NCI-H2081 (cell line): ENCODE results near the gene ATPAF1.

Experiments used
- DNase-seq, 2 experiments: peaks; one replicate each; lab custom pipeline; 2025; lab: John Stamatoyannopoulos, UW

ATPAF1 gene

DNA sequence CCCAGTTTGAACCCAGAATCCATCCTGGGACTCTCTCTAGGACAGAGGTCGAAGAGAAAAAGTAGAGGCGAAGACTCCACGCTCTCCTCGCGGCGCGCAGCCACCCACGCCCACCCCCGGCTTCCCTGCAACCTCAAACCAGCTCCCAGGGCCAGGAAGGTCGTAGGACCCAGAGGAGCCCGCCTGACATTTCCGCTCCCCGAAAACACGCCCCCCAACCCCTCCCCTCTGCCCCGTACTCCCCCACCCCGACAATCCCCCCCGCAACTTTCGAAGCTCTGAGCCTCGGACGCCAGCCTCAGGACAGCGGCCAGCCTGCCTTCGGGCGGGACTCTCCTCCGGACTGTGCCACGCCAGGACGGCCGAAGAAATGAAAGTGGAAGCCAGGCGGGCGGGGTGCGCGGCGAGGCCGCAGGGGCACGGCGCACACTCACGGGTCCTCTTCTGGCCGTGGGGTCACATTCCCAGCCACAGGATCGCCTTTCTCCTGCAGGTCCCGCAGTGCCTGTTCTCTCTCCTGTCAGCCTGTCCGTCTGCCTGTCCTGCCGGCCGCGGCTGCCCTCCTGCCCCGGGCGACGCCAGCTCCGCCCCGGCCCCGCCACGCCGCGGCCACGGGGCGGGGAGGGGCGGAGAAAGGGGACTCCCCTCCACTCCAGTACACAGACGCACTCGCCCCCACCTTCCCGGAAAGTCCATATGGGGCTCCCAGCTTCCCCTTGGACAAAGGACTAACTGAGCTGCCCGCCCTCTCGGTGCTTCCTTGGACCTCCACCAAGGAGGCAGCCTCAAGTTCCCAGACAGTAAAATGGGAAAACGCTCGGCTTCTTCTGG is 51.7 kb downstream of the ATPAF1 start, which contains the start of gene MOB3C:
MOB3C (minus strand) TSS at position 535 of the 831 bp plus-strand sequence. CDS start 3,490 bp downstream, outside the sequence.
- peak in 1 of 2 experiments; percentile 11 for DNase-seq

DNA sequence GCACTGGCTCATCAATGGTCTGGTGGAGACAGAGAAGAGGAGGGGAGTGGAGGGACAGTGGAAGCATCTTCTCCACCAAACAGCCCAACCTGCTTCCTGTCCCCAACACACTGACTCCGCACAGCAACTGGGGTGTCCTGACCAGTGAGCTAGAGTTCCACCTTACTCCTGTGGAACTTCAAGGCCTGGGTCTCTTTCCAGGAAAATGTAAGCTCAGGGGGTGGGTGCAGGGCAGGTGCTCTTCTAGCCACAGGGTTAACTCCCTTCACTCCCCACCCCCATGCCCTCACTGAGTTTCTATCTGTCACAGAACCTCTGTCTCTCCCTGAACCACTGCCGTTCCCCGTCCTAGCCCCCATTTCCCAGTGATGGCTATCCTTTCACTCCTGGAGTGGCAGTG is 52.4 kb downstream of the ATPAF1 start:
- DNase-seq, result no peak

DNA sequence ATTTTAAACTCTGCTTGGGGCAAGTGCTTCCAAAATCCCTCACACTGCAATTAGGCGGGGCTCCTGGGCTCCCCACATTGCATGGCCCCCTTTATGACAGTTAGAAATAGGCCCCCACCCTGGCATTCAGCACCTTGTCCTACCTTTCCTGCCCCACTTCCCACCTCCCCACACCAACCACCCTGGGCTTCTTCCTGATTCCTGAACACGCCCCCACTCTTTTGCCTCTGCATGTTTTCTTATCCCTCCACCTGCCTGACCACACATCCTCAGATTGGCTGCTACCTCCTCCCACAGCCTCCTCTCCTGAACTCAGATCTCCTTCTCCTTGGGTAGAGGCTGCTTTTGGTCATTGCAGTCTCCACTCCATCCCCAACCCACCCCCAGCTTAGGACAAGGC is 53.1 kb downstream of the ATPAF1 start:
- no peak for DNase-seq

DNA sequence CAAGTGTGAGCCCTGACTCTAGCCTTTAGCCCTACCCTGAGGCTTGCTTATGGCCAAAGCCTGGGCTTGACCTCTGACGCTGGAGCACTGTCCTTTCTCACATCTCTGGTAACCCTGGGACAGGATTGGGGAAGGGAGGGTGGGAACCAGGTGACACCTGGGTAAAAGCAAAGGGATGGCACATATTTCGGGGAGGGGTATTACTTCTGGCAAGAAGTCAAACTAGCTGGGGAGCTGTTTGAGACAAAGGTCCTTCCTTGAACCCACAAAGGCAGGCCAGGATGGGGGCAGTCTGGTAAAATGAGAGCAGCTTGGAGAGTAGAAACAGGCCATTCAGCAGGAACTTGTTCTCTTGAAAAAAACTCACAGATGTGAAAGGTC is 53.6 kb downstream of the ATPAF1 start:
- no peak for DNase-seq

DNA sequence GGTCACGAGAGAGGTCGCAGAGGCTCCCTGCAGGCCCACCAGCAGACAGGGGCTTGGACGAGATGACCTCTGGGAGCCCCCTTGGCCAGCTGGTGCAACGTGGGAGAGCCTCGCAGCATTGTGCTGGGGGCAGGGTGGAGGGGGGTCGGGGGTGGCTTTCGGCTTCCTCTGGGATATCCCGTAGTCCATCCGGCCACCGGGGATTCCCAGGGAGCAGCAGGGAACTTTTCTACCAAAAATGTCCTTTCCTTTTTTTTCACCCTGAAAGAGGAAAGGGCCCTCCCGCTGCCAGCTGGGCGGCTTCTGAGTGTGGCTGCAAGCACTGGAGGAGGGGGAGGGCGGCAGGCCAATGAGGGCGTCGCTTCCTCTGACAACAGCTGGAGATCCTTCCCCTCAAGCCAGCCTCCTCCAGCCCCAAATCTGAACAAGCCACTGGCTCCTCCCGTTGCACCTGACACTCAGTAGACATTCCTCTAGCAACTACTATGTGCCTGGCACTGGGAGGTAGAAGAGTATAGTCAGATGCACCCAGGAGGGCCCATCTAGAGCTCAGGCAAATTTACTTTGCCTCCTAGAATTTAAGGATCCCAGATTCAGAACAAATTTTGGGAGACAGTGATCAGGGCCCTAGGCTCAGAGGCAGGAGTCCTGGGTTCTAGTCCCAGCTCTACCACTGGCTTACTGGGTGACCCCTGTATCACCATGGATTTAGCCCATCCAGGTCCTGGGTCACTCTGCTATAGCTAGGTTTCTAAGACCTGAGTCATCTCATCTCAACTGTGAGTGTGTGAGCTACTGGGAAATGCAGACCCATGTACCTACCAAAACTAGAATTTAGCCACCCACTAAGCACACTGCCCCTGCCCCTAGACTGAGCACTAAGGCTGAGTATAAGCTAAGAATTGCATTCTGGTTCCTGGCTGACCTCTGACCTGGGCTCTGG is 54.2 kb downstream of the ATPAF1 start:
- DNase-seq, result no peak

DNA sequence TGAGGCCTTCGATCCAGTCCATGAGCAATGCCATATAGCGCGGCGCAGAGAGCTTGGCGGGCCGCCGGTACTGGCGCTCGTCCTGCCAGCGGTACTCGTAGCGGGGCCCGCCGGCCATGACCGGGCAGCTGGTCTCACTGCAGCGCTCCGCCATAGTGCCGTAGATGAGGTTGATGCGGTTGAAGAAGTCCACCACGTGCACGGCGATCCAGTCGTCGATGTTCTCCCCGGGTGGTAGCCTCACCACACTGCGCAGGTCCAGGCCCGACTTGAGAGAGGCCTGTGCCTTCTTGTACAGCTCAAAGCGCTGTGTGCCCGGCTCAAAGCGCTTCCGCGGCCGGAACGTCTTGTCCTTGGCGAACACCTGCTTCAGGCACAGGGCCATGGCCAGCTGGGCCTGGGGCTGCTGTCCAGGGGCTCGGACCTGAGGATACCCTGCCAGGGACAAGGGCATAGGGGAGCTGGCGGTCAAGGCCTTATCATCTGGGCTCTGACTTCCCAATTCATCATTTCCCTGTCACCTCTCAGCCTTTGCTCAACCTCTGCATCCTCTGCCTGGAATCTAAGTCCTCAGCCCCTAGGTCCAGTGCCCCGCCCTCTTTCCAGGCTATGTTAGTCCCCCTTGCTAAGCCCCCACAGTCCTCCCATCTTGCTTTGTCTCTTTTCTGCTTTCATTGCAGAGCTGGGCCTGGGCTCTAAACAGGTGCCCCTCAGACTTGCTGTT is 55.1 kb downstream of the ATPAF1 start:
- no peak for DNase-seq

DNA sequence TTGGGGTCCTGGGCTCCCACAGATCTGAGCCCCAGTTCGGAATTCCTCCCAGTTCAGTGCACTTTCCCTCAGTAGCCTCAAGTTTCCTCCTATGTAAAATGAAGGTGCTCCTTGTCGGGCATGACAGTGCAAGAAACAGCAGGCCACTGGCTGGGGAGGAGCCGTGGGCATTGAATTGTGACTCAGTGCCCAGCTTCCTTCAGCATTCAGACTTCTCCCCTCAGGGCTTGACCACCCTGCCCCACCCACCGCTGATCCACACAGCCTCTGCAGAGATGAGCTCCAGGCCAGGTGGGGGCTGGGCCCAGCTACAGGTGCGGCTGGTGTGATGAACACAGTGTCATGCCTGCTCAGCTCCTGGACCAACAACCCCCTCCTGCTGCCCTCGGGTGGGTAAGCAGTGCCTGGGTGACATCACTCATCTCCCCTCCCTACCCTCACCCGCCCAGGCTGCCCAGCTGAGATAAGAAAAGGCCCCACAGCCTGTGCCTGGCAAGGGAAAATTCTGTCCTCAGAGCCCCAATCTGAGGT is 56.4 kb downstream of the ATPAF1 start:
- peak in 1 of 2 experiments; percentile 23 for DNase-seq

DNA sequence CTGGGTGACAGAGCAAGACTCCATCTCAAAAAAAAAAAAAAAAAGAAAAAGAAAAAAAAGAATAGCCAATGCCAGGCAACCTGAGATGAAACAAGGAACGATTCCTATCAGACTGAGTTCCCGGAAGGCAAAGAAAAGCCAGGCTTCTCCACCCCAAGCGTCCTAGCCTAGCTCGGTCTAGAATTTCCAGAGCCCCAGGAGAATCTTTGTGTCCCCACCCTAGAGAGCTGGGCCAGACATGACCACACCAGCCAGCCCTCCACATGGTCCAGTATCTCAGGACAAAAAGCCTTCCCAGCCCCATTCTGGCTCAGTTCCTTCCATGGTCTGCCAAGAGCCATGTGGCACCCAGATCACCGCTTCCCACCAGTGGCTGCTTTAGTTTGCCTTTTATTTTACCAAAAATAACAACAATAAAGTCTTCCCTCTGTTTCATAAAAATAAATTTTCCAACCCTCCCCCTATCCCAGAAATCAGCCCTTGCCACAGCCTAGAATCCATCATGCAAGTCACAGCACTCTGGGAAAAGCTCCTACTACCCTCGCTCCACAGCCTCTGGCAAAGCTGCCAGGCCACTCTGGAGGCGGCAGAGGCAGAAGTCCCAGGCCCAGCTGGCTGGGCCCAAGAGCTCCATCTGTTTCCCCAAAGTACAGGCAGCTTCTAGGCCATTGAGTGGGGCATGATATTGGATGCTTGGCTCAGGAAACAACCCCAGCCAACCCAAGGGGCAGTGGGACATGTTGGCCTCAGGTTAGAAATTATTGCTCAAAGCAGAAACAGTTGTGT is 60.6 kb downstream of the ATPAF1 start:
- no peak for DNase-seq

DNA sequence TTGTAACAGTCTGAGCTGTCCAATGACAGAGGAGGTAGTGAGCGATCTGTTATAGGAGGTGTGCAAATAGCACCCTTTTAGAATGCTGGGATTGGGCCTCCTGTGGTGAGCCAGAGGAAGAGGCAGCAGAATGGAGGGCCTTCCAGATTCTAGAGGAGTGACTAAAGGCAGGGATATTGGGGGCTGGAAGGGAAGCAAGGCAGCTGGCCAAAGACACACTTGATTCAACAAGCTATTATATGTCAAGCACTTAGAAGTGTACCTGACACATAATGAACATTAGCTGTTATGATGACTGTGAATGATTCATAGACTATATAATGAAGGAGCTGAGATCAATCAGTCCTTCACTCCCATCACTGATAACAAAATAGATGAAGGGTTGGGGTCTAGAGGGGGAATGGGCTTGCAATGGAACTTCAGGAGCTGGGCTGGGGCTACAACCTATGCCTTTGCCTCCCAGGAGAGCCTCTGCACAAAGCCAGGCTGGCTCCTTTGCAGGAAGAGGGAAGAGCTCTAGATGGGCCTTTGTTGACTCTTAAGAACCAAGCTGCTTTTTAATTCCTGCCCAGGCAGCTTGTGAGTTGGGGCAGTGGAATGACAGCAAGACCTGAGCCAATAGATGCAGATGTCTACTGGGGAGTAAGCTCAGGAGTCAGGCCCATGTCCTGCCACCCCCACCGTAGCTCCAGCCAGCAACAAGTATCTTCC is 61.8 kb downstream of the ATPAF1 start:
- DNase-seq, result no peak

DNA sequence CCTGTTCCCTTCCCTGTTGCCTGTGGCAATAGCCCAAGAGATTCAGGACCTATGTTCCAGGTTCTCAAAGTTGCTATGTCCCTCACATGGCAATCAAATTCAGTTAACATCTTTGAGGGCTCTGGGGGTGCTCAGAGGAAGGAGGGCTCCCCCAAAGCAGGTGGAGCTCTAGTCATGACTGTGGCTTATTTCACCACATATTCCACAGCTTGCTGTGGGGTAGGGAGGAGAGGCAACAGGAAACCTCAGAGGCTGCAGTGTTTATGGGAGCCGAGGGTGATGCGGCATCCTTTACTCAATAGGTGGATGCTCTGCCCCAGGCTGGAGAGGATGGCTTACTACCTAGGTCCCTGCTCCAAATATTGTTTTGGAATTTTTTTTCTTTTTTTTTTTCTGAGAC is 62.9 kb downstream of the ATPAF1 start:
- no peak for DNase-seq

DNA sequence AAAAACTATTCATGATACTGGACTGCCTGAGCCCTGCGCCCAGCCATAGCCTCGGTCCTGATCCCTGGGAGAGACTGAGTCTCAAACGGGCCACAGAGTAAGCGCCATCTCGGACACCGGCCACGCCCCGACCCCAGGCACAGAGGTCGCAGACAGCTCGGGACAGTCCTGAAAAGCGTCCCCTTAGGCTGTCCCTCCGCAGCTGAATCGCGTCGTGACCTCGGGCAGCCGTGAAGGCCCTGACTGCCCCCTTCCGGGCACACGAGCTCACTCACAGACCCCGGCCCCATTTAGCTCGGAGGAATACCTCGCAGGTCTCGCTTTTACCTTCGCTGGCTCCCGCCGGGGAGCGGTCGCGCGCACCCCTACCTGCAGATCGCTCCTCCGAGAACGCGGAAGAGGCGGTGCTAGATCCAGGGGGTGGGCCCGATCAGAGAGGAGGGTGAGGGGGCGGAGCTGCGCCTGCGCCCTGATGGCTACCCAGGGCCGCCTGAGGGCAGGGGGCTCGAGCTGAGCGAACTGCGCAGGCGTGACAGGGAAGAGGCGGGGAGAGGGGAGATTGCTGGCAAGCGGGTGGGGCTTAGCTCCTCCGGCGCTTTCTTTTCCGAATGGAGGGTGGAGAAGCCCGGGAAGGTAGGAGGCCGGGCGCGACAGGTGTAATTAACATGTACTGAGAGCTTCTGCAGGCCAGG is 64.2 kb downstream of the ATPAF1 start, which contains the start of gene MKNK1:
MKNK1 (minus strand) TSS at position 411 of the 692 bp plus-strand sequence. CDS start 20,941 bp downstream, outside the sequence.
- DNase-seq, result peak; percentile 94 to 97

DNA sequence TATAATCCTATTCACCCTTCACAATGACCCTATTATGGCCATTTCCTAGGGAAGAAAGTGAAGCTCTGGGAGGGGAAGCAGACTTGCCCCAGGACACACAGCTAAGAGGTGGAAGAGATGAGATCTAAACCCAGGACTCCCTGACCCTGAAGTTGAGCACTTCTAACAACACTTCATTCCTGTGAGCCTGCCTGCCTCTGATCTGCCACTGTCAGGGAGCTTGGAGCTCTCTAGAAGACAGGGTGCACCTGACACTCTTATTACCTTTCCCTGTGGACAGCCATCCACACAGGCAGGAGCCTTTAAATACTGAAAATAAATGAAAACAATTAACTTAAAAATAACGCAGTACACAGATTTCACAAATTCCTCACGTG is 64.7 kb downstream of the ATPAF1 start:
- DNase-seq, result no peak

DNA sequence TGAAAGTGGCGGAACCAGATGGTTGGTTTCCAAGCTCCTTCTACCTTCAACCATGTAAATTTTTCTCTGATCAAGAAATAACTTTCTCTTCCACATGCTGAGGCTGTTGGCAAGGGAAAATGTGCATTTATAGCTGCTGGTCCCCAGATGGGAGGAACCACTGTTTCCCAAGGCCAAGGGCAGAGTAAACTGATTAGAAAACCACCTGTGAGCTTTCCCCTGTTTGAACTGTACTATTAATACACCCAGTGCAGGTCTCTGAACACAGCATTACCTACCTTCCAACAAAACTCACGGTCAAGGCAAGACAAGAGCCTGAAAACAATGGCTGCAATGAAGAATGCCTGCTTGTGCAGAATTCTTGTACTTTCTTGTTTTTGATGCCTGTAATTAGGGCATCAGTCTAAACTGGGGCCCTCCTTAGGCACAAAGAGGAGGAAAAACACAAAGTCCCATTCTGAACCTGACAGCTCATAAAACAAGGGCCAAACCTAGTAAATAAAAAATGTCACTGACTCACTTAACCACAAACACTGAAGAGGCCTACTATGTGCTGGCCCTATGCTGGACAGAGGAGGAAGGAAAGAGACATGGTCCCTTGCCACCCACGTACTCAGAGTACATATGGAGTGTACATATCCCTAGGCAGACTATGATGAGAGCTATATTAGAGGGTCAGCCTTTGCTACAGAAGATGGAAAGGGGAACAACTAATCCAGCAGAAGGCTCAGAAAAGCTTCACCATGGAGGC is 66.7 kb downstream of the ATPAF1 start:
- DNase-seq, result no peak

DNA sequence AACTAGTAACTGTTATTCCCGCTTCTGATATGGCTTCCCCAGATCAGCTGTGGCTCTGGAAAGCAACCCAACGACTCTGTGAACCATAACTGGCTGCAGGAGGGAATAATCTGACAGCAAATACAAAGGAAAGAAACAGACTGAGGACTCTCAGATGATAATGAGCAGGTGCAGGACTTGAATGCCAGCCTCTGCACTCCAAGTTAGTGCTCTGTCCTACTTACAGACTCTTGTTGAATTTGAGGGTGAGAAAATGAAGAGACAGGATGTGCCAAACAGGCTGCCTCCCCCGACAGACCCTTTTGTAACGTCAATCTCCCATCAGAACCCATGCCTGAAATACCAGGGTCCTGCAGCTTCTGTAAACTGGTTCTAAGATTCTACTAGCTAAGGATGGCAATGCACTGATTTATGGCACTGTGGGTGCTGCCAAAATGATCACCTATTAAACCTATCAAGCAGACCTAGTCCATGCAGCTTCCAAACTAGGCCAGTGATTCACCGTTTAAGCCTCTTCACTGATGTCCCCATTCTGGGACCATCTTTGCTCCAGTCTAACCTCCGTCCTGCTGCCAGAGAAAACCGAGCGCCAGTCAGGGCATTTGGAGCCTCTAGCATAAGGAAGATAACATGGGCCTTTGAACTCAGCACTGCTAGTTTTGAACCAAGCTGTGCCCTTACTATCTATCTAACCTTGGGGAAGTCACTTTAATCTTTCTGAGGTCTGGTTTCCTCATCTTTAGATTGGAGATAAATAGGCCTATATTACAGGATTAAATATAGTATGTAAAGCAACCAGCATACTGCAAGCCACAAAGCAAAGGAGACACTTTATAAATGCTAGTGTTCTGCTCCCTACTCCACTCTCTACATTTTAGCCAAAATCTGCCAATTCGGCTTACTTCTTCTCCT is 68.8 kb downstream of the ATPAF1 start:
- no peak for DNase-seq

DNA sequence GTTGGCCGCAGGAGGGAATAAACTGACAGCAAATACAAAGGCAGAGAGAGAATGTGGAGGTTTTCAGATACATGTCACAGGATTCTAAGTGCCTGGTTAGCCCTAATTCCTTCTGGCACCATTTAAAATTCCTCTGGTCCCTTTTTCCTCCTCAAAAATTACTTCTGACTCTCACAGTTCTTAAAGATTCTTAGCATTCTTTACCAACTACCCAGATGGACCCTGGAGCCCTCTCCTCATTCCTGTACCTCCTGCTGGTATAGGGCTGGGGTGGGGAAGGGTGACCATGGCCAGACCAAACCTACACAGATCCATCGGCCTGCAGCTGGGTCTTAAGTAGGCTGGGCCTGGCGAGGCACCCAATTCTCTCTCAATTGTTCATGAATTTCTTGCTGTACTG is 71.3 kb downstream of the ATPAF1 start:
- DNase-seq, result no peak

DNA sequence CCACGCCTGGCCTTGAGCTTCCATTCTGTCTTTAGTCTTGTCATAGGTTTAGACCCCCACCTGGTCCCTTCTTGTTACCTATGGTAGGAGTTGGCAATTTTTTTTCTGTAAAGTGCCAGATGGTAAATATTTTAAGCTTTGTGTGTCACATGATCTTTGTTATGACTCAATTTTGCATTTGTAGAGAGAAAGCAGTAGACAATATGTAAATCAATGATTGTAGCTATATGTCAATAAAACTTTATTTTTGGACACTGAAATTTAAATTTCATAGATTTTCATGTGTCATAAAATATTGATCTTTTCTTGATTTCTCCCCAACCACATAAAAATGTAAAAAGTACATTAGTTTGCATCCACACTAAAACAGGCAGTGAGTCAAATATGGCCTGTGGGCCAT is 72.1 kb downstream of the ATPAF1 start:
- no peak for DNase-seq

DNA sequence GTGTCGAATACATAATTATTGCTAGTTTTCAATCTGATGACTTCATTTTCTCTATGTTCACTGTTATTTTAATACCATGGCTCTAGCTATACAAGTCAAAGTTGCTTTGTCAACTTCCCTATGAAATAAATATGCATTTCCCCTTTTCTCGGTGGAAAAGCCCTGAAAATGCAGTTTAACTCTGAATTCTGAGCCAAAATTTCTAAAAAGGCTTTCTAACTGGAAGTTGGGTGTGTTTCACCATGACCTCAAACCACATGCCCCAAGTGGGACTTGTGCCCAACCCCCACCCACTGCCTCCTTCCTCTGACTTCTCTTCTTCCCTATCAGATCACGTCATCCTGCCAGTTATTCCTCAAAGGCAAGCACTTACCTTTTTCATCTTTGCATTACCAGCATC is 73.0 kb downstream of the ATPAF1 start:
- DNase-seq, result no peak

DNA sequence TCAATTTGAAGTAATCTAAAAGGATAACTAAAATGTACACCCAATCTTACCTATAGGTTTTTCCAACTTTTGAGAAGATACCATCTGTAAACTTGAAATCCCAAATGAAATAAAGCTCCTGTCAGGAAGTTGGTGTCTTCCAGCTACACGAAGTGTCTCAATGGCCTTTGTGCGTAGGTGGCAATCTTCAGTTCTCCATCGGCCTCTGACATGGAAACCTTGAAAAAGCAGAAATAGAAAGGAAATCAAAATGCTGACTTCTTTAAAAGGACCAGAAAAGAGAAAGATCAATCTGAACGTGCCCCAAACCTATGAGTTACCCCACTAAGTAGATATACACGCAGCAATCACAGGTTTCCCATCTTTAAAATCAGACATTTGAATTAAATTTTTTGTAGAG is 74.1 kb downstream of the ATPAF1 start:
- no peak for DNase-seq
